GM15510 (cell line): Measurements from ENCODE around the gene PTPRK.

Experiments
- POLR2A ChIP-seq: IDR thresholded peaks from 3 replicates; pipeline ENCODE4 v1.6.1; 2011; ENCODE audit warnings: borderline replicate concordance; ENCODE audit not compliant: insufficient read length; ENCODE audit errors: extremely low read depth

The PTPRK gene

GRCh38 chr6:128032042-128032441, 488.4 kb downstream of the PTPRK start:
- no peak for TF ChIP-seq POLR2A

GRCh38 chr6:128029826-128030225, 490.6 kb downstream of the PTPRK start:
- TF ChIP-seq POLR2A: no peak

GRCh38 chr6:128028183-128028582, 492.2 kb downstream of the PTPRK start:
- no peak for TF ChIP-seq POLR2A

- TF ChIP-seq POLR2A: no peak
Measured at GRCh38 chr6:128025478-128025877, 494.9 kb downstream of the PTPRK start.

- no peak for TF ChIP-seq POLR2A
Measured at GRCh38 chr6:128024969-128025368, 495.4 kb downstream of the PTPRK start.

GRCh38 chr6:128024046-128024445, 496.4 kb downstream of the PTPRK start:
- TF ChIP-seq POLR2A: no peak

- TF ChIP-seq POLR2A: no peak
Measured at GRCh38 chr6:128018821-128019220, 501.6 kb downstream of the PTPRK start.

GRCh38 chr6:128017288-128017687, 503.1 kb downstream of the PTPRK start:
- no peak for TF ChIP-seq POLR2A

- no peak for TF ChIP-seq POLR2A
Measured at GRCh38 chr6:128007658-128008057, 512.7 kb downstream of the PTPRK start.

GRCh38 chr6:128005009-128005408, 515.4 kb downstream of the PTPRK start:
- no peak for TF ChIP-seq POLR2A

- TF ChIP-seq POLR2A: no peak
Measured at GRCh38 chr6:128000363-128000762, 520.0 kb downstream of the PTPRK start.

- TF ChIP-seq POLR2A: no peak
Measured at GRCh38 chr6:127998985-127999384, 521.4 kb downstream of the PTPRK start.

- no peak for TF ChIP-seq POLR2A
Measured at GRCh38 chr6:127997496-127998164, 522.8 kb downstream of the PTPRK start.

GRCh38 chr6:127996925-127997324, 523.5 kb downstream of the PTPRK start:
- no peak for TF ChIP-seq POLR2A

GRCh38 chr6:127992144-127992543, 528.3 kb downstream of the PTPRK start:
- no peak for TF ChIP-seq POLR2A

GRCh38 chr6:127990074-127990473, 530.3 kb downstream of the PTPRK start:
- TF ChIP-seq POLR2A: no peak

- TF ChIP-seq POLR2A: no peak
Measured at GRCh38 chr6:127980996-127981395, 539.4 kb downstream of the PTPRK start.
